Brain pericyte (primary cell): Measurements from ENCODE around the gene FBXL17.
"Not testable (repeated sequence)": the region's sequence is repeated elsewhere in the genome, so short reads cannot be mapped to it uniquely, and the experiment has no call there.

ENCODE experiments used
- DNase-seq: peaks from one replicate; pipeline ENCODE4 v3.0.0-alpha.2; 2012; ENCODE audit warnings: low read depth, low spot score

Gene FBXL17

DNA sequence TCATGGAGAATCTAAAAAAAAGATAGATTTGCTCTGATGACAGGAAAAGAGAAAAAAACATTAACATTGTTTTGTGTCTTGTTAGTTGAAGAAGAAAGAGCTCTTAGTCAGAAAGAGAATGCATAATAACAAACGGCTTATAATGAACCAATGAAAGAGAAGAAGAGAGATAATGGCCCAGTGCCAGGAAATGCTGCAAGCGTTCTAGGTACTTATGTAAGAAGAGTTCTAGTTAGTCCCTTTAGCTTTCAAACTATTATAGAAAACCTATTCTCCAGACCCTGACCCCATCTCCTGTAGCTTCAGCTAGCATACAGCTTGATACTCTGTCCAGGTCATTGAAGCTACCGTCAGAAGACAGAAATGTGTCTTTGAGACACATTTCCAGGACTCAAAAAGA, 70.2 kb downstream of the FBXL17 start:
- DNase-seq: no peak

DNA sequence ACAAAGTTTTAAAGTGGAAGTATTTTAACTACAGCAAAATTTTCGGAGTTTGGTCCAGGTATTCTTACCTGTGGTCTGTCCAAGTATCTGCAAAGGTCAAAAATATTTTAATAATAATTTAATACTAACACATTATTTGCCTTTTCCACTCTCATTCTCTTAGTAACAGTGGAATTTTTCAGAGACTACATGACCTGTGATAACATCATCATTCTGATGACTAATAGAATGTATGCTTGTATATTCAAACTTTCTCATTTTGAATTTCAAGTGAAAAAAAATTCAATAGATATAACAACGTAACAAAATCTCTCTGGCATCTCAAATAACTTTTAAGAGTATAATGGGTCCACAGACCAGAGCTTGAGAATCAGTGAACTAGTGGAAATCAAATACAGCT, 78.3 kb downstream of the FBXL17 start:
- no peak for DNase-seq

GRCh38 chr5:108303086-108303485, 78.8 kb downstream of the FBXL17 start:
- no peak for DNase-seq

DNA sequence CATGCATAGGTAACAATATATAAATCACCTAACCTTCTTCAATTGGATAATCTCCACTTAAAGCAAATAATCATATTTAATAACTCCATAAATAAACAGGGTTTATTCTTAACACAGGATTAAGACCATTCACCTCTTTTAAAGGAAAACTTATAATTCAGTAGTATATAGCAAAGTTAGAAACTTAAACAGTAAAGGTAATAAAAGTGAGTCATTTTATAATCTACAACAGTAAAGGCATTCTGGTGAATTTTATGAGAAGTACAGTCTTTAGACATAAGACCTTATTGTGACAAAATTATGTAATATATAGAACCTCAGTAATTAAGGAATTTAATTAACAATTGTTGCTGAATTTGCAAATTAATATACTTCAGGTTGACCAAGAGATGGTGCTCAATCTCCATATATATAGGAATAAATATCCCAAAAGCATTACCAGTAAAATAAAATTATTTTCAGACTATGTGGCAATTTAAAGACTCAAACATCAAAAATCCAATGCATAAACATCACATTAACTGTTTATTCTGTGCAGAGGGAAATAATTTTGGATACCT, 84.8 kb downstream of the FBXL17 start:
- DNase-seq: no peak

- DNase-seq: no peak
These were observed 86.1 kb downstream of the FBXL17 start for GRCh38 chr5:108295578-108296368.

GRCh38 chr5:108280960-108281569, 100.8 kb downstream of the FBXL17 start:
- DNase-seq: no peak

DNA sequence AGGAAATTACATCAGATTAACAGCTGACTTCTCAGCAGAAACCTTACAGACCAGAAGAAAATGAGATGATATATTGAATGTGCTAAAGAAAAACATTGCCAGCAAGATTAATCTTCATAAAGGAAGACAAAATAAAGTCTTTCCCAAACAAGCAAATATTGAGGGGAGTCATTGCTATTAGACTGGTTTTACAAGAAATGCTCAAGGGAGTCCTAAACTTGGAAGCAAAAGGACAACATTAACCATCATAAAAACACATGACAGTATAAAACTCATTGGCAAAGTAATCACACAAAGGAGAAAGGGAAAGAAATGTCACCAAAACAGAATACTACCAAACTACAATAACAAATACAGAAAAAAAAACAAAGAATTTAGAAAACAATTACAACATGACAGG, 101.7 kb downstream of the FBXL17 start:
- no peak for DNase-seq

DNA sequence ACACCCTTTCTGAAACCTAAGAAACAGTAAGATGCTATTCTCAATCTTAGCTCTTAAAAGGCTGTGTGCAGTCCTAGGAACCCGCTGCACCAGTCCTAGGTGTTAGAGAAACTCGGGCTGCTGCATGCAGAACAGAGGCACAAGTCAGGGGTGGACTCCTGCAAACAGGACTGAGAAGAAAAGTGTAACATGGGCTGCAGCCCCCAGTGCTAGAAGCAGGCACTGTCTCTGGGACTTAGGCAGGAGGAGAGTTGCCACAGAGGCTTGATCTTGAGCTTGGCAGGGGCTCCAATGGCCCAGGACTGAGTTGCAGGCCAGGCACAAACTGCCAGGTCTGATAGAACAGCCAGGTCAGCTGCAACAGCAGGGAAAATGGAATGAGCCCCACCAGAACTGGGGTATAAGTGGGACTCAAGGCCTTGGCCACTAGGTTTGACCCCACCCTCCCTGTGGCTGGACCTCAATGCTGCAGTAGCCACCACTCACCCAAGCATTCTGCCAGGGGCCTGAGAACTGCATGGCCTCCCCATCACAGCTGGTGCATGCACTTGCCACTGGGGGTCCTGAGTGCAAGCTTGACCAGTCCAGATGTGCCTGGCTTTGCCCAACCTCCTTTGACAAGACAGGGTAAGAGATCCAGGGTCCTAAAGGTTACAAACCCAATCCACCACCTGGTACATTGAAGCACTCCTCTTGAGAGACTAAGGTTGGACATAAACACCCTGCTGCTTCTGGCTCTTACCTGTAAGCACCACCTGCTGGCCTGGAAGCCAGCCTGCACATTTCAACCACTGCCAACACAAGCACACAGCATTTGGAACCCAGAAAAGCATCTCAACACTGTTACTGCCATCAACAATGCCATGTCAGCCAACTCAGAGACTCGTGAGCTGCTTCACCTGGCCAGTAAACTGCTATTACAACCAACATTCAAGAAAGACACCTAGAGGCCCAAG, 103.3 kb downstream of the FBXL17 start:
- no peak for DNase-seq

DNA sequence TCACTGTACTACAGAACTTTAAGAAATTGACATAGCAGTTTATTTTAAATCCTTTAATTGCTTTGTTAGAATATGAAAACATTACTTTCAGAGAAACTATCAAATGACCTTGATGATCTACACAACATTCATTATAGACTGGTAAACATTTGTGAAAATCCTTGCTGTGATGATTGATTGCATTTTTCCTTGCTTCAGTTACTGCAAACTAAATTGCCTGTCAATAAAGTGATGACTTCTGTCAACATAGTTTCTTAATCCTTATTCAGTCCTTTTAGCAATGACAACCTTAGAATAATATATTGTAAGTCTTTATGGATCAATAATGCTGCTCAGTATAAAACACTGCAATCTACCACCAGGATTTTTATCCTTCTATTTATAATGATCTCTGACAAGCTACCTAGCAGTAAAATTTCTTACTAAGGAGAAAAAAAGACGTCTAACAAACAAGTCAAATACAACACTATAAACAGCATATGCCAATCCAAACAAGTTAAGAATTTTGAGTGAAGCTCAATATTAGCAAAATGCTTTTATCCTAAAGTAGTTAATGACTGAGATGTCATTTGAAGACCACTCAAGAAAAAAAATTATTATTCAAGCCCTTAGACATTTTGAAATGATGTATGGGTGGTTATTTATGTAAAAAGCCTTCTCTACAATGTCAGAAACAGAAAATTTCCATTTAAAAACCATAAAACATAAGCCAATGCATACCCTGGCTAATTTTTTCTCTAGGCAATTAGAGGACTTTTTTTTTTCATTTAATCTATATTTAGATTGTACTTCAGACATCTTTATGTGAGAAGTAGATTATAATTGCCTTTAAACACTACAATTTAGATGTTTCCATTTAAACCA, 105.5 kb downstream of the FBXL17 start:
- no peak for DNase-seq

DNA sequence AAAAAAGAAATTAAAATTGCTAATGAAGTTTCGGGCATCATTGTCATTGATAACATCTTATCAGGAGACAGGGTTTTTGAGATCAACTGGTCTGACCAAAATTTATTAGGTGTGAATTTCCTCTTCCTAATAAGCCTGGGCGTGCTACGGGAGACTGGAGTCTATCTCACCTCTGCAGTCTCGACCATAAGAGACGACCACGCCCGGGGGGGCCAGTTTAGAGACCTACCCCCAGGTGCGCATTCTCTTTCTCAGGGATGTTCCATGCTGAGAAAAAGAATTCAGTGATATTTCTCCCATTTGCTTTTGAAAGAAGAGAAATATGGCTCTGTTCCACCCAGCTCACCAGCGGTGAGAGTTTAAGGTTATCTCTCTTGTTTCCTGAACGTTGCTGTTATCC, 107.8 kb downstream of the FBXL17 start:
- not testable (repeated sequence) for DNase-seq

- DNase-seq: no peak
These were observed 110.8 kb downstream of the FBXL17 start for GRCh38 chr5:108271127-108271526.

DNA sequence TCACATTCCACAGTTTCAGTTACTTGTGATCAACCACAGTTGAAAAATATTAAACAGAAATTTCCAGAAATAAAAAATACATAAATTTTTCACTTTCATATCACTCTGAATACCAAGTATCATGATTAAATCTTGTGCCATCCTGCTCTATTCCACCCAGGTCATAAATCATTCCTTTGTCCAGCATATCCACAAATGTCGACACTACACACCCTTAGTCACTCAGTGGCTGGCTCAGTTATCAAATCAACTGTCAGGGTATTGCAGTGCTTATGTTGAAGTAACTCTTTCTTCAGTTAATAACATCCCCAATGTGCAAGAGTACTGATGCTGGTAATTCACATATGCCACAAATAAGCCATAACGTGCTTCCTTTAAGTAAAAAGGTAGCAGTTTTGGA, 115.7 kb downstream of the FBXL17 start:
- DNase-seq: no peak

GRCh38 chr5:108264533-108264932, 117.4 kb downstream of the FBXL17 start:
- DNase-seq: no peak

DNA sequence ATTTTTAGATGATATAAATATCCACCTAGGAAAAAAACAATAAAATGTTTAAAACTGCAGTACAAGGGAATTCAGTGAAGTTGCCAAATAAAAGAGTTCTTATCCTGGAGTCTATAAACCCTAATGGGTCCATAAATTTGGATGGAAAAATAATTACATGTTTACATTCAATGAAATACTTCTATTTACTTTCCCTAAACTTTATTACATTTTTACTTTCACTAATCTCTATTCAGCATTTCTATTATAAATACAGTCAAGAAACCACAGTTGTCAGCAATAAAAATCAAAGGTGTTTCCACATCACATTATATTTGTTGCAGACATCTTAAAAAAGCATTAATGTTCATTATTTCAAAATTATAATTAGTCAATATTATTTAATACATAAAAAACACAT, 118.6 kb downstream of the FBXL17 start:
- no peak for DNase-seq

DNA sequence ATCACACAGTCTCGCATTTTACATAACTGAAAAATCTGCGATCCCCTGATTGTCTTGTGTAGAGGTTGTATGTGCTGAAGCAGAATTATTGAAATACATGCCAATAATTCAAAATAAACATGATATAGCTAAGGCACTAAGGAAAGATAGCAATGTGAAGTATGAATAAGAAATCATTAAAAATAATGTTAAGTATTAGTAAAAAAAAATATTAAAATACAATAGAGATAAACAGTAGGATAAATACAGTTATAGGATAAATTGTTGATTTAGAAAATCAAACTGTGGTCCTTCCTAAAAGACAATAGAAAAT, 121.1 kb downstream of the FBXL17 start:
- no peak for DNase-seq

DNA sequence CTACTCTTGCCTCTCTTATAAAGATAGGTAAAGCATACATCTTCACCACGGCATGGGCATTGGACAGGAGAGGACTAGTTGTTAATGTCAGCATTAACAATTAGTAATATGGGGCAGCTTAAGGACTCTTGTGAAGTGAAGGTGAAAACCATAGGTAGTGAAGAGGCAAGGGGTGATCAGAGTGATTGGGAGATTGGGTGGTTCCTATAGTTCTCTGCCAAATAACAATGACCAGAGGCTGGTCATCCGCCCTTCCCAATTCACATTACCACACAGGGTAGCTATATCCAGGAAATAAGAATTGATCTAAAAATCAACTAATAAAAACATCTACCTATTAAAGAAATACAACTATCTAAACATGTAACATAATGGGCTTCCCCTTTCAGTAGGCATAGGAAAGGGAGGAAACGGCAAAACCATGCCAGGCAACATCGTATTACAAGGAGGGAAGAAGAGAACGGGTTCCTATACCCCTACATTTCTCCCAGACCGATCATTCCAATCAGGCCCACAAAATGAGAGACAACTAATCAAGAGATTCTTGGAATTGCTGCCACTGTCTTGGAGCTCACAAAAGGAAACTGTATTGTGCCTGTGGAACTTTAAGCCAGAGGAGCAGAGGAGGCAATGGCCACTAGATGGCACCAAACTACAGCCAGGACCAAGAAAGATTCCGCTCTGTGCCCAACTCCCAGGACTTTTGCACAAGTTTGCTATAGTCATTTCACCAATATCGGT, 121.6 kb downstream of the FBXL17 start:
- peak; percentile 41 for DNase-seq

DNA sequence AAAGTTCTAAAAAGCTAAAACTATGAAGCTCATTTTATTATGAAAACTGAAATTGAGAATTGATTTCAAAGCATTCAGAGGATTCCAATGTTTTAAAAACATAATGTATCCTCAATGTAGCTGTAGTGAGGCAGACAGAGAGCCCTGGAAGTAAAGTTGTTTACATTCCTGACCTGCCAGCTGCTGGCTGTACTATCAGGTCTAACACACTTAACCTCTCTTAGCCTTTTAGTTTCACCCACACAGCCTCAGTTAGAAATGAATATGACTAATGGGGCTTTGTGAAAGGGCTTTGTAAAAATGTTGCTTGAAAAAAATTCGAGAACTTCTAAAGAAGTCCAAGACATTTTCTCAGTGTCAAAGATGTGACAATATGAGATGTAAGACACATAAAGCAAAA, 122.6 kb downstream of the FBXL17 start:
- DNase-seq: no peak

GRCh38 chr5:108257996-108258395, 123.9 kb downstream of the FBXL17 start:
- no peak for DNase-seq

- DNase-seq: no peak
These were observed 126.4 kb downstream of the FBXL17 start for GRCh38 chr5:108255468-108255867.

GRCh38 chr5:108251350-108251749, 130.5 kb downstream of the FBXL17 start:
- DNase-seq: no peak
